SK-N-SH (cell line): ENCODE results near the gene TSHZ2.

ENCODE experiments used
- CHD2 ChIP-seq: fragments of 150-350 bp; IDR thresholded peaks from 2 replicates; pipeline ENCODE4 v1.6.1; 2018; ENCODE audit warnings: low read length; ENCODE audit not compliant: partially characterized antibody
- FOSL2 ChIP-seq: IDR thresholded peaks from 2 replicates; pipeline ENCODE4 v1.4.0; 2012; ENCODE audit warnings: low read depth, mild to moderate bottlenecking, moderate library complexity, borderline replicate concordance
- JUND ChIP-seq: IDR thresholded peaks from 2 replicates; pipeline ENCODE4 v1.4.0; 2012
- NFIC ChIP-seq: IDR thresholded peaks from 2 replicates; pipeline ENCODE4 v1.4.0; 2012; ENCODE audit warnings: borderline replicate concordance
- RAD21 ChIP-seq: IDR thresholded peaks from 2 replicates; pipeline ENCODE4 v1.6.1; 2012; ENCODE audit warnings: mild to moderate bottlenecking, low read length
- TEAD4 ChIP-seq: IDR thresholded peaks from 2 replicates; pipeline ENCODE4 v1.4.0; 2012; ENCODE audit warnings: mild to moderate bottlenecking, borderline replicate concordance; ENCODE audit not compliant: insufficient read depth
- TF ChIP-seq, protein P1 (sequence below): fragments of 200-600 bp; sonication (generic); IDR thresholded peaks from 2 replicates; pipeline ENCODE4 v1.6.1; 2017; ENCODE audit warnings: antibody characterized with exemption, mild to moderate bottlenecking, moderate library complexity
- TF ChIP-seq, protein P2 (sequence below): IDR thresholded peaks from 2 replicates; pipeline ENCODE4 v1.4.0; 2012; ENCODE audit warnings: low read depth, borderline replicate concordance

DNA sequence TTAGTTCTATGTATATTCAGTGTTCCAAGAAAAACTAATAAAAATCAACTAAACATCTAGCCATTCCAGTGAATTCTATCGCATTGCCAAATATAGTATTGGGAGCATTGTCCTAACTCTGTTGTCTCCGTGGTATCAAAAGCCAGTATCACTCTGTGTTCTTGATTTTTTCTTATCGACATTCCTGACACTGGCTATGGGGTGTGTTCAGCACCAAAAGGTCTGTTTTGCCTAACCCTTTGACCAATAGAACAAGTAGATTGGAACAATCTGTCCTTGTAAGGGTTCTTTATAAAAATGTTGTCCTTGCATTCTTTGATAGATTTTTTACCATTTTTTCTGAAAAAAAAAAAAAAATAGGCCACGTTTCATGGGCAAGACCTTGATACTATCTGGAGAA lies 161.5 kb downstream of the TSHZ2 start:
- TF ChIP-seq NFIC (no peak), FOSL2 (no peak), RAD21 (no peak), JUND (no peak), TEAD4 (no peak), CHD2 (no peak)
- TF ChIP-seq, protein P1, sequence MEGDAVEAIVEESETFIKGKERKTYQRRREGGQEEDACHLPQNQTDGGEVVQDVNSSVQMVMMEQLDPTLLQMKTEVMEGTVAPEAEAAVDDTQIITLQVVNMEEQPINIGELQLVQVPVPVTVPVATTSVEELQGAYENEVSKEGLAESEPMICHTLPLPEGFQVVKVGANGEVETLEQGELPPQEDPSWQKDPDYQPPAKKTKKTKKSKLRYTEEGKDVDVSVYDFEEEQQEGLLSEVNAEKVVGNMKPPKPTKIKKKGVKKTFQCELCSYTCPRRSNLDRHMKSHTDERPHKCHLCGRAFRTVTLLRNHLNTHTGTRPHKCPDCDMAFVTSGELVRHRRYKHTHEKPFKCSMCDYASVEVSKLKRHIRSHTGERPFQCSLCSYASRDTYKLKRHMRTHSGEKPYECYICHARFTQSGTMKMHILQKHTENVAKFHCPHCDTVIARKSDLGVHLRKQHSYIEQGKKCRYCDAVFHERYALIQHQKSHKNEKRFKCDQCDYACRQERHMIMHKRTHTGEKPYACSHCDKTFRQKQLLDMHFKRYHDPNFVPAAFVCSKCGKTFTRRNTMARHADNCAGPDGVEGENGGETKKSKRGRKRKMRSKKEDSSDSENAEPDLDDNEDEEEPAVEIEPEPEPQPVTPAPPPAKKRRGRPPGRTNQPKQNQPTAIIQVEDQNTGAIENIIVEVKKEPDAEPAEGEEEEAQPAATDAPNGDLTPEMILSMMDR, result no peak
- TF ChIP-seq, protein P2, sequence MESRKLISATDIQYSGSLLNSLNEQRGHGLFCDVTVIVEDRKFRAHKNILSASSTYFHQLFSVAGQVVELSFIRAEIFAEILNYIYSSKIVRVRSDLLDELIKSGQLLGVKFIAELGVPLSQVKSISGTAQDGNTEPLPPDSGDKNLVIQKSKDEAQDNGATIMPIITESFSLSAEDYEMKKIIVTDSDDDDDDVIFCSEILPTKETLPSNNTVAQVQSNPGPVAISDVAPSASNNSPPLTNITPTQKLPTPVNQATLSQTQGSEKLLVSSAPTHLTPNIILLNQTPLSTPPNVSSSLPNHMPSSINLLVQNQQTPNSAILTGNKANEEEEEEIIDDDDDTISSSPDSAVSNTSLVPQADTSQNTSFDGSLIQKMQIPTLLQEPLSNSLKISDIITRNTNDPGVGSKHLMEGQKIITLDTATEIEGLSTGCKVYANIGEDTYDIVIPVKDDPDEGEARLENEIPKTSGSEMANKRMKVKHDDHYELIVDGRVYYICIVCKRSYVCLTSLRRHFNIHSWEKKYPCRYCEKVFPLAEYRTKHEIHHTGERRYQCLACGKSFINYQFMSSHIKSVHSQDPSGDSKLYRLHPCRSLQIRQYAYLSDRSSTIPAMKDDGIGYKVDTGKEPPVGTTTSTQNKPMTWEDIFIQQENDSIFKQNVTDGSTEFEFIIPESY, result no peak
